ENCODE measurements around the gene KDM4D. TPM values are rescaled to one million over a fixed set of nuclear protein-coding genes. Genes with fewer than 3 reads are reported as not detected.
"Not testable (repeated sequence)": the region's sequence is repeated elsewhere in the genome, so short reads cannot be mapped to it uniquely, and the experiment has no call there.

Gene KDM4D
- 0.44 TPM in 2 replicates for total RNA-seq

DNA sequence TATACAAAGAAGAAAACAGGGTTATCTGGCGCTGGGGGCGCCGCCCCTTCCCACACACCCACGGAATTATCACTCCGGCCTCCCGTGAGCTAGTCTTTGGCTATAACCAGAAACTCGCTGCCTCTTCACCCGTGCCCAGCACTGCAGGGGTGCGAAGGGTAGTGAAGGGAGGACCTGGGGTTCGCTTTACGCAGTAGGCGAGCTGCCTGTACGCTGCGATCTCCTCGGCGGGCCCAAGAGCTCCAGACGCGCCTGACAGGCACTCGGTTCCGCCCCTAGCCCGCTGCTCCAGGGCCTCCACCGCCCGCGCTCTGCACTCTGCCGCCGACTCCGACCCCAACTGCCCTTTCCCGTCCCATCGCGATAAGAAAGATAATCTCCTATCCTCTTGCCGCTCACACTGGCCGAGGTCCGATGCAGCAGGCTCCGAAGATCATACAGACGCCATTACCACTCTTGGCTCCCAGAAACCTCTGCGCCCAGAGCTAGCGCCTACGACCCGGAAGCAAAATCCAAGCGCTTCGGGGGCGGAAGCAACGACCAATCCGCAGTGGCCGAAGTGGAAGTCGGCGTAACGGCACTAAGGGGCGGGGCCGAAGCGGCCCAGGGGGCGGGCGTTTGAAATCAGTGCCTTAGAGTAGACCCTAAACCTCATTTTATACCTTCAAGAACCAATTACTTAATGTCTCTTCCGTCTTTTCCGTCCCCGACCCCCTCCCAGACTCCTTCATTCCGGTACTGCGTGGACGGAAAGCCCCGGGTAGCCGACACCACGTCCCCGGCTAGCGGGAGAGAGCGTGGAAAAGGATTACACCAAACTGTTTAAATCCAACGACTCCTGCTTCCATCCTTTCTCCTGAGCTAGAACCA is at the start of gene KDM4D, which contains the start of gene CWC15:
Gene KDM4D, plus strand, starts transcription at position 611 of the 870 bp plus-strand sequence. CDS start 23,664 bp downstream, outside the sequence.
Gene CWC15, minus strand, starts transcription at position 458 of the 870 bp plus-strand sequence. CDS start 1,371 bp downstream, outside the sequence.
- intact Hi-C loops (cut with micrococcal nuclease): loop anchor here (1.0 to 10.0 kb wide), 21 partner anchors 49 to 1454 kb away; partner anchors contain the start of genes ANKRD49, C11orf54, CEP295 and ENDOD1

DNA sequence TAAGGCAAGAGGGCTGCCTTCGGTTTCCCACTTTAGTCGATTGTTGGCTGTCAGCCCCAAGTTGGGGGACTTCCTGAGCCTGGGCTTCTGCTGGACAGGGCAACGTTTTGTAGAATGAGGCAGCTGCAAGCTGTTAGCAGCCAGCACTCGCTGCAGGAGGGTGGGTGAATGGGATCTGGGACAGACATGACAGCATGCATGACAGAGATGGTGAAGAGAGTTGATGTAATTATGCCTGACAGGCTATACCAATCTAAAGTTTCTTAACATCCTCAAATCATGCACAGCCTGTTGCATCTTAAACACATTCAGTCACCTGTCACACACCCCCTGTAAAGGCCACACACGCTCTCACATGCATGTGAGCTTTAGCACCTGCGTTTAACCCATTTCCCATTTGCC is 49.3 kb upstream of the KDM4D start:
- intact Hi-C loops (cut with micrococcal nuclease): loop anchor here (1.0 kb wide), 2 partner anchors 49 to 866 kb away; partner anchors contain the start of genes CEP57, CWC15 and KDM4D

DNA sequence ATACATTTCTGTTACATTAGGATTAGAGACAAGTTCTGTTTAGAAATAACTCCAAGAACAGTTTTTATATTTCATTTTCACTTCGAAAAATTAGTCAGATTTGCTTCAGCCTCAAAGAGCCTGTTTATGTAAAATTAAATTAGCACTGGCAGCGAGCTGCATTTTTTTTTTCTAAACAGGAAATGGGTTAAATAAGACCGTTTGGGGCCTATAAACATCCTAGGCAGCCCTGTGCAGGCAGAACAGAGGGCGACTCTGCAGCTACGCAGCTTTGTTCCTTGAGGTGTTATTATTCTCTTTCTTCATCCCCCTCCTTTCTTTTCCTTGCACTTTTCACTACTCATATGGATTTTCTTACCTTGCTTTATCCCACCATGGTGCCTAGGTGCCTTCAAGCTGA is 48.9 kb upstream of the KDM4D start:
- intact Hi-C loops (cut with micrococcal nuclease): loop anchor here (1.0 kb wide), 2 partner anchors 49 to 866 kb away; partner anchors contain the start of genes CEP57, CWC15 and KDM4D

DNA sequence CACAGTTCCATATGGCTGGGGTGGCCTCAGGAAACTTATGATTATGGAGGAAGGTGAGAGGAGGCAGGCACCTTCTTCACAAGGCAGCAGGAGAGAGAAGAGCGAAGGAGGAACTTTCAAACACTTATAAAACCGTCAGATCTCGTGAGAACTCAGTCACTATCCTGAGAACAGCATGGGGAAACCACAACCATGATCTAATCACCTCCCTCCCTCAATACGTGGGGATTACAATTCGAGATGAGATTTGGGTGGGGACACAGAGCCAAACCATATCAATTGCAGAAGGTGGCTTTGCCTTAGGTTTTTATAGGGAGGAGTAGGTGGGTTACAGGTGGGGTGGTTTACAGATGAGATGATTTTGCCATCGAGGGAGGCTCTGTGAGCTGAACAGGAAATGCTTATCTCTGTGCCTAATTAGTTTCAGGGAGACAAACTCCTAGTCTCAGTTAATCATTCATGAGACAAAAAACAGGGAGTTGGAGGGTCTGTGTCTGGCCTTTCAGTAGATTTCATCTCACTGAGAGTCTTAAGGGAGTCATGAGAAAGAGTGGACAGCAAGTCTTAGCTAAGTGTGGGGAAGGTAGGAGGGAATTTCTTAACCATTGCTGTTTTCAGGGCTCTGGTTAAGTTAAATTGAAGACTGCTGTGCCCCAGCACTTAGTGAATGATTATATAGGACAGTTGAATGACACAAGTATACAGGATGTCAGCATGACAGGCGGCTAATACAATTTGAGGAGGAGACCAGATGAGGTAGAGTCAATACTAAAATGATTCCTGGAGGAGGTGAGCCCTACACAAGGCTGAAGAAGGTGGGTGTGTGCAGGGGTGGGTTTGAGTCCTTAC is 47.9 kb upstream of the KDM4D start:
- intact Hi-C loops (cut with micrococcal nuclease): no loop called here

DNA sequence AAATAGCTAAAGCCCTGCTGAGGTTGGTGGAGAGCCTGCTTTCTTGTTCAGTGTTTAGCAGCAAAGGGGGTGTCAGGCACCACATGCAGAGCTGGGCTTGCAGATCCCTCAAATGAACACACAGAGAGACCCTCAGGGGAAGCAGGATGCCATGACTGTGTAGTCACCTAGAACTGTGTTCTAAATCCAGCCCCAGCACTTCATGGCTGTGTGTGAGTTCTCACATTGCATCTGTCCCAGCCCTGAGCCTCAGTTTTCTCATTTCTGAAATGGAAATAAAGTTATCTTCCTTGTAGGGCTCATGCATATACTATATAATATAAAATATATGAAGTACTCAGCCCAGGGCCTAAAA is 47.3 kb upstream of the KDM4D start:
- intact Hi-C loops (cut with micrococcal nuclease): no loop called here

DNA sequence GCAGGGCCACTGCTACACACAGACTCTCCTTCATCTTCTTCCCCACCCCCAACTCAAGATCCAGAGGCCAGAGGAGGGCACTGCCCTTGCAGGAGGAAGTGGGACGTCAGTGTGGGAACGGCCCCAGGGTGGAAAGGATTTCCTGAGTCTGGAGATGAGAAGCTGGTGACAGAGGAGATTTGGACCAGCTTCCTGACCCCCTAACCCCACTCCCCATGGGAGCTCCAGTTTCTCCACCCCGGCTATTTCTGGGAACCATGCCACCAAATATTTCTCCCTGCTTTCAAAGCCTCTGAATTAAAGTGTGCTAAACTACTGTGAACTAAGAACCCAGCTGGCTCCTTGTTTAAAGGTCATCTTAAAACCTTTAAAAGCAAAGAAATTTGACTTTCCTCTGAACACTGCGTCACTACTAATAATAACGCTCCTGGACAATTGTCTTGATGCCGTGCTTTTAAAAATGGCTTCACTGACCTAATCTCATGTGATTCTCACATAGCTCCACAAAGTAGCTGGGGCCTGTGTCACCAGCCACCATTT is 46.7 kb upstream of the KDM4D start:
- intact Hi-C loops (cut with micrococcal nuclease): no loop called here

DNA sequence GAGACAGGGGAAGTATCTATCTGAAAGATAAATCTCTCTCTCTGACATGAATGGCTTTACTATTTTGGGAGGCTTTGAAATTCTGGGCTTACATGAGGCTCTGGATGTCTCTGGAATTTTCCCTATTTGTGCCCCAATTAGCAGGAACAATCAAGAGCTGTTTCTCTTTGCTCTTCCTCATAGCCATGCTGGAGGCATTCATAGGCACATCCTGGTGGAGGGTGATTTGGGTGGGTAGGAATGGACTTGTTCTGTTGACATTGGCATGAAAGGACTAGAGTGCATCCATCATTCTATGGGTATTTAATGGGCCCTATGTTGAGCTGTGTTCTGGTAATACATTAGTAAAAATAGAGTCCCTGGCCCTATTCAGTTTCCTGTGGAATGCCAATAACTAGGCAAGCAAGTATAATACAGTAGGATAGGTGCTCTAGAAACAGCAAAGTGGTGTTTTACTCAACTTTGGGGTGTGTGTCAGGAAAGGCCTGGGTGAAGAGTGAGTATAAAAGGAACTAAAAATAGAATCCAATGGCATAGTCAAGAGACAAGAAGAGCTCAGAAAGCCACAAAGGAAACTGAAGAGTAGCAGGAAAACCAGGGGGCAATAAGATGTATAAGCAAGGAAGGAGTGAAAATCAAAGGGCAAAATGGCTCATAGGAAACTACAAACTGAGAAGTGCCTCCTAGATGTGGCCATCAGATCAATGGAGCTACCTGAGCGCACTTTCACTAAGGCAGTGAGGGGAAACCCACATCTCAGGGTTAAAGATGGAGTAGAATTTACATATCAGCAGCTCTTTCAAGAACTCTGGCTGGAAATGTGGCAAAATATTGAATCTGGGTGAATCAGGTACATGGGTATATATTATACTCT is 45.2 kb upstream of the KDM4D start:
- intact Hi-C loops (cut with micrococcal nuclease): no loop called here

DNA sequence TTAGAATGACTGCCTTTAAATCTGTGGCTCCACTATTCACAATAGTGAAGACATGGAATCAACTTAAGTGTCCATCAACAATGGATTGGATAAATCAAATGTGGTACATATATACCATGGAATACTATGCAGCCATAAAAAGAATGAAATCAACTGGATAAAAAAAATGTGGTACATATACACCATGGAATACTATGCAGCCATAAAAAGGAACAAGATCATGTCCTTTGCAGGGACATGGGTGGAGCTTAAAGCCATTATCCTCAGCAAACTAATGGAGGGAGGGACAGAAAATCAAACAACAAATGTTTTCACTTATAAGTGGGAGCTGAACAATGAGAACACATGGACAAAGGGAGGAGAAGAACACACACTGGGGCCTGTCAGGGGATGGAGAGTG is 41.4 kb upstream of the KDM4D start:
- intact Hi-C loops (cut with micrococcal nuclease): not testable (repeated sequence)

DNA sequence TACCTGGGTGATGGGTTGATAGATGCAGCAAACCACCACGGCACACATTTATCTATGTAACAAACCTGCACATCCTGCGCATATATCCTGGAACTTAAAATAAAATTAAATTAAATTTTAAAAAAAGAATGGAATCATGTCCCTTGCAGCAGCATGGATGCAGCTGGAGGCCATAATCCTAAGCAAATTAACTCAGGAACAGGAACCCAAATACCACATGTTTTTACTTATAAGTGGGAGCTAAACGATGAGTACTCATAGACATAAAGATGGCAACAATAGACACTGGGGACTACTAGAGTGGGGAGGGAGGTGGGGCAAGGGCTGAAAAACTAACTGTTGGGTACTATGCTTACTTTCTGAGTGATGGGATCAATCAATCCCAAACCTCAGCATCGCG is 41.0 kb upstream of the KDM4D start:
- intact Hi-C loops (cut with micrococcal nuclease): no loop called here

DNA sequence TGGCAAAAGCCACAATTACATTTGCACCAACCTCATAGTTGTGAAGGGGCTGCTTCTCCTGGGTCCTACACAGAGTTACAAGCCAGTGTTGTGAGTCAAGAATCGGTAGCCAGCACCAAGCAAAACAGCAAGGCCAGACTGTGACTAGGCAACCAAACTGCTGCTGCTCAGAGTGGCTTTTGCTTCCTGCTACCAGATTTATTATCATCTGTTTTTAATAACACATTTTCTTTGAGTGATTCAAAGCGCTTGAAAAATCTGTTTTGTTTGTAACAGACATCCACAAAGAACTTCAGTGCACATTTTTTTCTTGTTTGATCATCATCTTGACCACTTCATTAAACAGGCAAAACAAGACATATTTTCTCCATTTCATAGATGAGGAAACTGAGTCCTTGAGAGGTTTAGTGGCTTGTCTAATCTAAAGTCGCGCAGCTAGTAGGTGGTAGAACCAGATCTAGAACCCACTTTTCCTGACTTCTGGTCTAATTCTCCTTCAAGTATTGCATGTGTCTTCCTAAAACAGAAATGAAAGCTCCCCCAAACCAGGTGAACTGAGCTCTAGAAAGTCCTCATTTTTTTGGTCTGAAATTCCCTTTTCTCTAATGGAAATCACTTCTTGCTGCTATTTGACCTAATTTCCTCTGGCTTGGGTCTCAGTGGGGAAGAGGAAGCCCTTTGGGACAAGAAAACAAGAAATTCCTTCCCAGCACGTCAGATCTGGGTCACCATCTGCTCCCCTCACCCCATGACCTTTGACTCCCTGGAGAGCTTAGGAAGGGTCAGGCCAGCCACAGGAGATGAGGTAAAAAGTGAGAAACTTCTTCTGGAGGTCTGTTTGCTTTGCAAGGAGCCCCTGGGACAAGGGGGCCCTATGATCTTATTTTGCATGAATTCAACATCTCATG is 40.0 kb upstream of the KDM4D start:
- intact Hi-C loops (cut with micrococcal nuclease): no loop called here

DNA sequence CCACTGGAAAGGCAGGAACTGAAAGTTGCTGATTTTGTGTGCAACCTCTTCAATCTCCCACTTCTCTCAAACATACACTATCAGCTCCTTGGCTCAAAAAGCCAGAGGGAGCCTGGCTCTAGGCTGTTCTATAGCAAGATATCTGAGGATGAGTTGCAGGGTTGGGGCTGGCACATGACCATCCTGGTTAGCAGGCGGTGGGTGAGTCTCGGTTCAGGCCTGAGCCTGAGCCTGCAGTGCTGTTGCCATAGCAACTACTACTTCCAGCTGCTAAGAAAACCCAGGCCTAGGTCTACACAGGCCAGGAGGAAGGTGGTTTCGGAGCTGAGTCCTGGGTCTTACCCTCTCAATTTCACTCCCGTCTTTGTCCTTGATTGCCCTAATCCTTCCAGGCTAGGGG is 39.1 kb upstream of the KDM4D start:
- intact Hi-C loops (cut with micrococcal nuclease): no loop called here

DNA sequence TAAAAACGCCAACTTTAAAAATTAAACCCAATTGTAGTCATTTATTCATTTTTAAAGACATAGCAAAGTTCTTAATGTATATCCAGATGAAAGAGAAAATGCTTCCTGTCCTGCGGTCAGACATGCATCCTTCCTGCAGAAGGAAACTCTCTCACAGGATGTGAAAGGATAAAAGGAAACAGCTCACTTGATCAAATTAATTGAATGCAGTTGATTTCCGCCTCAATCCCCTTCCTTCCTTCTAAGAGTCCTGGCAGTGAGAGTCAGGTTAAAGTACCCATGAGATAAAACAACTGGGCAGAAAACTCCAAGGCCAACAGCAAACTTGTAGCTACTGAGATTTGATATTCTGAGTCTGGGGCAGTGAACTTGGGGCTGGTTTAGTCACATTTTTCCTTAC is 38.7 kb upstream of the KDM4D start:
- intact Hi-C loops (cut with micrococcal nuclease): no loop called here

DNA sequence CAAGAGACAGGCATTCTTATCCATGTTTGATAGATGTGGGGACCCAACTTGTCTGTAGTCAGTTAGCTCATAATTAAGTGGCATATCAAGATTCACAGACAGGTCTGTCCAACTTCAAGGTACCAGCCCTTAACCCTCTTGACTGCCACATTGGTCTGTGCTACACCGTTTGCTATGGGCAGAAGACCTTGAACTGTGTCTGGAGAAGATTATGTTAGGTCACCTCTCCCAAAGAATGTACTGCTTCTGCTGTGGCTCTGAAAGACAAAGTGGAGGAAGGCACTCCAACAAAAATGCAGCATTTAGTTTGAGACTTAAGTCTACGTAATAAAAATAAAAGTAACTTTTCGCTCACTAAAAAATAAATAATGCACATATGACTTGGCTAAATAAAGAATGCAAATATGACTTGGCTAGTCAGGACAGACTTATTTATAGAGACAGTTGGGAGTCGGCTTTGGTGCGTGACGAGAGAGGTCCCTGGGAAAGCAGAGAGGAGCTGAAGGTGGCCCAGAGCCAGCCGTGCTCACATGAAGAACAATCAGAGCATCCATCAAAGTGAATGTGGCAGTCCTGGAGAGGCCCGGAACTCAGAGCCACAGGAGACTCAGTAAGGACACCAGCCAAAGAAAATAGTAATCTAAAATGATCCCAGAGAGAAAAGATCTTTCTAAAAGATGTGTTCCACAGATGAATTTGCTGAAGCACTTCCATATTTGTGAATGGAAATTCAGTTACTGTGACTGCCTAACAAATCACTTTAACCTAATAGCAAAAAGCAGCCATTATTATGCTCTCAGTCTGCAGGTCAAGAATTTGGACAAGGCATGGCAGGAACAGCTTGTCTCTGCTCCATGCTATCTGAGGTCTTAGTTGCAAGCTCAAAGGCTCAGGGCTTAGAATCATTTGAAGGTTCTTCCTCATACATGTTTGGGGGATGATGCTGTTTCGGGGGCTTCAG is 35.1 kb upstream of the KDM4D start:
- intact Hi-C loops (cut with micrococcal nuclease): no loop called here

DNA sequence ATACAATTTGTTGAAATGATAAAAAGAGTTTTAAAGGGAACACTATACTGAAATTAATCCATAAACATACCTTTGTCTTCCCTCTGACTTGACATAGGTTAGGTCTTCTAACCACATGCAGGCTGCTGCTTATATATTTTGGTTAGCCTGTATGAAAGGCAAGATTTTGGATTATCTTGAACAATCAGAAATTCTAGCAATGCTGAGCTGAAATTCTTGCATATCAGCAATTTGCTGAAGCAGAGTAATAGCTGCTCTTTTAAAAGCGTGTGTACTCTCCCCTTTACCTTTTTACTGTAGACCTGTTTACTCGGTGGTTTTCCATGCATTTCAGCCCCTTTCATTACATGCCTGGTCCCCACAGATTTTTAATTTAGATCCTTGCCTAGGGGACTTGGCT is 34.2 kb upstream of the KDM4D start:
- intact Hi-C loops (cut with micrococcal nuclease): no loop called here

DNA sequence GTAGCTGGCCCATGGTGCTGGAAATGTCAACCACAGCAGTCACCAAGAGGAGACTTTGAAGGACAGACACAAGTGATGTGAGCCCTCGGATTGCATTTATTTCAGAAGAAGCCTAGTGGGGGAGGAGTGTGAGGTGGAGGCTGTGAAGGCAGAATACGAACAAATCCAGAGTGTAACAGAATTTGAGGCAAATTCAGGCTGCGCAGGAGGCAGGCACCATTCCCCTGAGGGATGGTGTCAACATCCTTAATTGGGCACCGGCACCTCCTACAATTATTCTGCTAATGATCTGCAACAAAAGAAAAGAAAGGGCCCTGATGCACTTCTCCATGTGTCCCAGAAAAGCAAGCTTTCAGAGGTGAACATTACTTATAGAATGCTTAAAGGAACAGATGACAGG is 32.4 kb upstream of the KDM4D start:
- intact Hi-C loops (cut with micrococcal nuclease): no loop called here

DNA sequence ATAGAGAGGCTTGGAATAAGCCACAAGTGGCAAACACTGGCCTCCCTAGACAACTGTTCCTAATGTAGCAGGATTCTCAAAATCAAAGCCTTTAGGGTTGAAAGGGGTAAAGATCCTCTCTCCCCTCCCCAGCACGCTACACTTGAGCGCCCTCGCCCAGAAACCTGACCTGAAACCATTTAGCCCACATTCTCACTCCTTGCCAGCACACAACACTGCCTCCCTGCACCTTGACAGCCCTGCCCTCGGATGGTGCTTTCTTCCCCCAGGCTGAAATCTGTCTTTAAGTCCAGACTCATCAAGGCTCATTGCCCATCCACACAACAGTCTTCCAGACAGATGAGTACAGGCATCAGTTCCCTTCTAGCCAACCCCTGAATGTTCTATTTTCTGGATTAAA is 26.7 kb upstream of the KDM4D start:
- intact Hi-C loops (cut with micrococcal nuclease): no loop called here

DNA sequence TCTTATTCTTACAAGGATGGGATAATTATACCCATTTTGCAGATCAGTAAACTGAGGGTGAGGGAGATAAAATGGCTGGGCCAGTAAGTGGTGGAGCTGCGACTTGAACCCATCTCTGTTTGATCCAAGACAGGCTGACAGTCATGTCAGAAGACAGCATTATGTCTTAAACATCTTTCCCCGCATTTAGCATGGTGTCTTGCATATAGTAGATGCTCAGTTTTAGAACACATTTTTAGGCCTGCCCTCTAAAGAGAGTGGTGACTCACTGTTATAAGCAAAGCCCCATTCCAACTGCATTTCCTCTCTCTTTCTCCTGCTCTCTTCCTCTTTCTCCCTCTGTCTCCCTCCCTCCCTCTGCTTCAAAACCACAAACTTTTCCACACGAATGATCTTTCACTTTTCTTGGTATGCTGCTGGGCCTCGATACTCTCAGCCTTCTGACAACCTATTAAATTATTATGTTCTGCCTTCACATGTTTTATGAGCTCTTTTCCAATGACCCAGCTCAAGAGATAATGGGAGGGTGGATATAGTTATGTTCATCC is 25.4 kb upstream of the KDM4D start:
- intact Hi-C loops (cut with micrococcal nuclease): no loop called here

DNA sequence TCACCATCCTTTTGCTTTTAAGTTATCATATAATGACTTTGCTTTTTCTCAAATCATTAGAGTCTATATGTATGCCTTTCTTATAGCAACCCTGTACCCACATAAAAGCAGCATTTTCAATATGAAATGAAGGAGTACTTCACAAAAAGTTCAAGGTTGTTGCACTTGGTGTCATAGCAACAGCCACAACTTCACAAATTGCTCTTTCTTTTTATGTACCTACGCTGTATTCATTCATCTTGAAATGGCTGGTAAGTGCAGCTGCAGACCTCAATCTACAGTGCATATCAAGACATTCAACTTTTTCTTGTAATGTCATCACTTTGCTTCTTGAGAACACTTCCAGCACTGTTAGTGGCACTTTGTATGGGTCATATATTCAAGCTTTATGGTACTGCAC is 18.8 kb upstream of the KDM4D start:
- intact Hi-C loops (cut with micrococcal nuclease): no loop called here

Data from T-helper 1 cell treated with Interleukin-12 subunit alpha and Interleukin-12 subunit beta and Interleukin-4 antibody, amounts not matched to agents 30 ng/mL and 1 ng/mL, for 36 hours (primary cell).